Lung (tissue), 12 donors: ENCODE data around the gene PPP1R15A. TPM values are rescaled to one million over a fixed set of nuclear protein-coding genes. Genes with fewer than 3 reads are reported as not detected.
"Not testable (repeated sequence)": the region's sequence is repeated elsewhere in the genome, so short reads cannot be mapped to it uniquely, and the experiment has no call there.

Source experiments
- ATAC-seq: fragments of 200-7000 bp; cut with Tn5 transposase; one replicate; pipeline ENCODE4 v1.9.1; 2020; ENCODE audit warnings: moderate number of reproducible peaks; ENCODE audit not compliant: insufficient read depth, low FRiP score
- DNase-seq, 3 donors: peaks; one replicate each; pipeline ENCODE4 v3.0.0-alpha.2; 2013 to 2017
- H3K27ac ChIP-seq, 2 donors: one replicate each; pipeline ENCODE4 v1.5.1; 2013; ENCODE audit warnings: mild to moderate bottlenecking in 2 of 2, moderate library complexity in 2 of 2, control low read depth in 1 of 2, inconsistent platforms in 1 of 2, low read depth in 1 of 2, low read length in 1 of 2
- H3K27me3 ChIP-seq, 3 donors: one replicate each; pipeline ENCODE4 v1.5.1; 2013; ENCODE audit warnings: low read length in 2 of 3; ENCODE audit not compliant: control insufficient read depth in 3 of 3, insufficient read depth in 3 of 3
- H3K36me3 ChIP-seq, 4 donors: one replicate each; pipeline ENCODE4 v1.5.1; 2013; ENCODE audit warnings: low read length in 4 of 4, mild to moderate bottlenecking in 1 of 4, moderate library complexity in 1 of 4; ENCODE audit not compliant: control insufficient read depth in 4 of 4, insufficient read depth in 4 of 4
- H3K4me1 ChIP-seq, 5 donors: one replicate each; pipeline ENCODE4 v1.5.1; 2013; ENCODE audit warnings: low read length in 5 of 5, mild to moderate bottlenecking in 2 of 5, moderate library complexity in 1 of 5; ENCODE audit not compliant: control insufficient read depth in 5 of 5, insufficient read depth in 5 of 5
- H3K4me3 ChIP-seq: one replicate; pipeline ENCODE4 v1.5.1; 2013; ENCODE audit warnings: mild to moderate bottlenecking, control low read depth, moderate library complexity
- H3K9ac ChIP-seq, 2 donors: one replicate each; pipeline ENCODE4 v1.5.1; 2013; ENCODE audit warnings: low read length in 2 of 2, control low read depth in 1 of 2; ENCODE audit not compliant: insufficient read depth in 1 of 2
- H3K9me3 ChIP-seq, 4 donors: one replicate each; pipeline ENCODE4 v1.5.1; 2013; ENCODE audit warnings: low read length in 3 of 4, mild to moderate bottlenecking in 1 of 4, moderate library complexity in 1 of 4; ENCODE audit not compliant: control insufficient read depth in 4 of 4, insufficient read depth in 3 of 4
- CTCF ChIP-seq: IDR thresholded peaks from 2 replicates; pipeline ENCODE4 v1.5.1; 2012; ENCODE audit warnings: mild to moderate bottlenecking; ENCODE audit errors: control extremely low read depth, extremely low read depth
- WGBS, 2 donors: extraction: QIAGEN DNeasy Blood & Tissue Kit; methylation state at CpG; one replicate each; pipeline ENCODE4 v1.1.7; 2013; 5-methylcytosine and 5-hydroxymethylcytosine counted together
- polyA plus RNA-seq, 2 donors: library from polyadenylated mRNA; stranded (reverse); fragments of 200-250 nt; gene quantifications; one replicate each; pipeline ENCODE4 v1.2.1, GENCODE V29; 2013
- total RNA-seq, 2 donors: library from RNA; depleted of rRNA in 1 of 2; stranded (reverse); fragments of >200 nt in 1 of 2; gene quantifications; one replicate each; pipeline ENCODE4 v1.2.1, GENCODE V29; 2014 to 2021
- donor health status: control.
- donor health status: control.
- donor health status: Bipolar disorder and iron deficiency.
- donor health status: healthy.
- donor health status: DM: yes; HTN: yes; CAD: no.

The PPP1R15A gene
- total and polyA plus RNA-seq, 4 donors: 101 to 208 (median 153) TPM

- Histone ChIP-seq H3K36me3 (peaks cover 7 to 35% (median 29%) of the 10 kb centered on the region in 4 donors), H3K27ac (peak overlapping the region in 1 of 2 donors; percentile 52), H3K4me3 (no peak overlapping the region), H3K27me3 (no peaks in the 10 kb centered on the region), H3K4me1 (peaks cover 3 to 31% (median 15%) of the 10 kb centered on the region in 5 donors), H3K9ac (no peak overlapping the region), H3K9me3 (no peaks in the 10 kb centered on the region)
- ATAC-seq: no peak
- 89 to 91% methylated on average over 6 of the region's 6 CpGs for WGBS, 2 donors
- DNase-seq: no peak
- TF ChIP-seq CTCF: no peak
Measured at GRCh38 chr19:48877855-48878195, 5.6 kb downstream of the PPP1R15A start.

GRCh38 chr19:48878196-48879024, 6.2 kb downstream of the PPP1R15A start:
- H3K9me3 ChIP-seq: no peaks in the 10 kb centered on the region
- H3K4me3 ChIP-seq: no peak overlapping the region
- peak; percentile 20 to 49 (median 24) for DNase-seq
- peaks cover 3 to 26% (median 13%) of the 10 kb centered on the region in 5 donors for H3K4me1 ChIP-seq
- no peak overlapping the region for H3K9ac ChIP-seq
- peak overlapping the region; percentile 46 to 52 for H3K27ac ChIP-seq
- peak; percentile 4 for ATAC-seq
- H3K27me3 ChIP-seq: no peaks in the 10 kb centered on the region
- WGBS, 2 donors: 56 to 63% methylated on average over 11 of the region's 11 CpGs
- no peak for TF ChIP-seq CTCF
- H3K36me3 ChIP-seq: peaks cover 7 to 35% (median 27%) of the 10 kb centered on the region in 4 donors

- Histone ChIP-seq H3K27me3 (no peaks in the 10 kb centered on the region), H3K4me1 (peaks cover 3 to 19% (median 9%) of the 10 kb centered on the region in 5 donors), H3K36me3 (peaks cover 3 to 30% (median 20%) of the 10 kb centered on the region in 4 donors), H3K9ac (no peak overlapping the region), H3K27ac (peak overlapping the region in 1 of 2 donors; percentile 25), H3K4me3 (no peak overlapping the region), H3K9me3 (no peaks in the 10 kb centered on the region)
- WGBS, 2 donors: 90 to 92% methylated on average over 13 of the region's 13 CpGs
- no peak for DNase-seq
- TF ChIP-seq CTCF: no peak
- no peak for ATAC-seq
Measured at GRCh38 chr19:48879025-48879637, 6.9 kb downstream of the PPP1R15A start.

- H3K4me3 ChIP-seq, H3K27ac ChIP-seq, H3K27me3 ChIP-seq, DNase-seq, H3K9ac ChIP-seq, ATAC-seq, H3K9me3 ChIP-seq: not testable (repeated sequence)
- WGBS, 2 donors: 93 to 96% methylated on average over 9 of the region's 9 CpGs
- Histone ChIP-seq H3K36me3 (peaks cover 3 to 25% (median 15%) of the 10 kb centered on the region in 4 donors), H3K4me1 (peaks cover 2 to 14% (median 9%) of the 10 kb centered on the region in 5 donors)
Measured at GRCh38 chr19:48879696-48880095, 7.5 kb downstream of the PPP1R15A start.
